Fibroblast of upper back skin (primary cell): ENCODE data around the gene ZNF563.
A peak's percentile ranks its signal among the peaks of the same experiment; 100 is the strongest.
"Not testable (repeated sequence)": the region's sequence is repeated elsewhere in the genome, so short reads cannot be mapped to it uniquely, and the experiment has no call there.

ENCODE experiments used
- DNase-seq: peaks from one replicate; pipeline ENCODE4 v3.0.0-alpha.2; 2013

ZNF563 gene

DNA sequence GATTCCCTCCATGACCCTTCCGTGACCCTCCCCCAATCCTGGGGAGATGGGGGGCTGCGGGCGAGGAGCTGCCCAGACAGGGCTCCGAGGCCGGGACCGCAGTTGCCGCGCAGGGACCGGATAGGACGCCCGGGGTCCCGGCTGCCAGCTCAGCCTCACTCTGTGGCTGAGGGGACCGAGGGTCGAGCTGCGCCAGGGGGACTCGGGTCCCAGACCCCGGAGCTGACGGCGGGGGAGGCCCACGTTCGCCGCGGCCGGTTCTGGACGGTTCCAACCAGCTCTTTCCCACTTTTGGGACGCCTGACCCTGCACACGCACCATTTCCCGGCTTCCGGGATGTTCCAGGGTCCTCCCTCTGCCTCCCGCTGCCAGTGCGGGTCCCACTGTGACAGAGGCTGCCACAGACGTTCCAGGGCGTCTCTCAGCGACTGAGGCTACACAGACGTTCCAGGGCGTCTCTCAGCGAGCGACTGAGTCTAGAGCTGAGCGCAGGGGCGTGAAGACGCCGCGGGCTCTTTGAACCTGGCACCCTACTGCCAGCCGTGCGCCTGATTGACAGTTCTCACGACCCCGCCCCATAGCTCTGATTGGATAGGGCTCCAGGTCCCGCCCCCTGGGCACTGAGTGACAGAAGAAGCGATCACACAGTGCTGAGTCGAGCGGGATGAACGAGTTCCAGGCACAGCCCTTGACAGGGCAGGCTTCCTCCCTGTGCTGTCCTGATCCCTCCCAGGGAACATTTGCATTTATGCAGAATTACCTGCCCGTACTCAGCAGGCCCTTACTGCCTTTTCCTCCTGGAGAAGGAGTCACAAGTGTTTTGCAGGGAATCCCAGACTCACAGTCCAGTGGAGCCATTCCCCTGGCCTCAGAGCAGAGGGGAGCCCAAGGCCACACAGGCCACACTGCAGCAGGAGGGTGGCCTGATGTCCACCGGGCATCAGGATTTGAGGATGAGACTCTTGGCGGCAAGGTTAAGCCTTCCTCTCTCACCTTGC, at the start of gene ZNF563:
Gene ZNF563 (minus strand): TSS at position 472 of the 998 bp plus-strand sequence. CDS start 151 bp downstream, at position 321.
- DNase-seq = peak; percentile 92

DNA sequence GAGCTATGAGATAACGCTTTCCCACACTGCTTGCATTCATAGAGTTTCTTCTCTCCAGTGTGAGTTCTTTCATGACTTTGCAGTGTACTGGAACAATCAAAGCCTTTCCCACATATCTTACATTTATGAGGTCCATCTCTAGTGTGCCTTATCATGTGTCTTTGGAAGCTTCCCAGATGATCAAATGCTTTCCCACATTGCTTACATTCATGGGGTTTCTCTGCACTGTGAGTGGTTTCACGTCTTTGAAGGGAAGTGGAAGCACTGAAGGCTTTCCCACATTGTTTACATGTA, 47.0 kb upstream of the ZNF563 start:
- DNase-seq = no peak

DNA sequence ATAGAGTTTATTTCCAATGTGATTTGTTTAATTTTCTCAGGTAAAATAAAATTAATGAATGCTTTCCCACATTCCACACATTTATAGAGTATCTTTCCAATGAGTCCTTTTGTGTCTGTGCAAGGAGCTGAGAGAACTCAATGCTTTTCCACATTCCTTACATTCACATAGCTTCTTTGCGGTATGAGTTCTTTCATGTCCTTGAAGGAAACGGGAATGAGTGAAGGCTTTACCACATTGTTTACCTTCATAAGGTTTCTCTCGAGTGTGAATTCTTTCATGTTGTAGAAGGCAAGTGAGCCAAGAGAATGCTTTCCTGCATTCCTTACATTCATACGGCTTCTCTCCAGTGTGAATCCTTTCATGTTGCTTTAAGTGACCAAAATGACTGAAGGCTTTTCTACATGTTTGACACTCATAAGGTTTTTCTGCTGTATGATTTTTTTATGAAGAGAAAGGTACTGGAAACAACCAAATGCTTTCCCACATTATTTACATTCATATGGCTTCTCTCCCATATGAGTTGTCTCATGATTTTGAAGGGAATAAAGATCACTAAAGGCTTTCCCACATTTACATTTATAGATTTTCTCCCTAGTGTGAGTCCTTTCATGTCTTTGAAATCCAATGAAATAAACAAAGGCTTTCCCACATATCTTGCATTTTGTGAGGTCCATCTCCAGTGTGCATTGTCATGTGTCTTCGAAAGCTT, 46.5 kb upstream of the ZNF563 start:
- DNase-seq = no peak

DNA sequence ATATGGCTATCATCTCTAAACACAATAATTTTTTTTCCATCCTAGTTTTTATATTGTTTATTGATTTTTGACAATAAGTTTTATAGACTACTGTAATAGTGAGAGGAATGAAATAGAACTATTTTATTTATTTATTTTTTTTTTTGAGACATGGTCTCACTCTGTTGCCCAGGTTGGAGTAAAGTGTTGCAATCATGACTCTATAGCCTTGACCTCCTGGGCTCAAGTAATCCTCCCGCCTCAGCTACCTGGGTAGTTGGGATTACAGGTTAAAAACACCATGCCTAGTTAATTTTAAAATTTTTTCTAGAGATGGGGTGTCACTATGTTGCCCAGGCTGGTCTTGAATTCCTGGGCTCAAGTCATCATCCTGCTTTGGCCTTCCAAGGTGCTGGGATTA, 40.6 kb upstream of the ZNF563 start:
- DNase-seq = no peak

DNA sequence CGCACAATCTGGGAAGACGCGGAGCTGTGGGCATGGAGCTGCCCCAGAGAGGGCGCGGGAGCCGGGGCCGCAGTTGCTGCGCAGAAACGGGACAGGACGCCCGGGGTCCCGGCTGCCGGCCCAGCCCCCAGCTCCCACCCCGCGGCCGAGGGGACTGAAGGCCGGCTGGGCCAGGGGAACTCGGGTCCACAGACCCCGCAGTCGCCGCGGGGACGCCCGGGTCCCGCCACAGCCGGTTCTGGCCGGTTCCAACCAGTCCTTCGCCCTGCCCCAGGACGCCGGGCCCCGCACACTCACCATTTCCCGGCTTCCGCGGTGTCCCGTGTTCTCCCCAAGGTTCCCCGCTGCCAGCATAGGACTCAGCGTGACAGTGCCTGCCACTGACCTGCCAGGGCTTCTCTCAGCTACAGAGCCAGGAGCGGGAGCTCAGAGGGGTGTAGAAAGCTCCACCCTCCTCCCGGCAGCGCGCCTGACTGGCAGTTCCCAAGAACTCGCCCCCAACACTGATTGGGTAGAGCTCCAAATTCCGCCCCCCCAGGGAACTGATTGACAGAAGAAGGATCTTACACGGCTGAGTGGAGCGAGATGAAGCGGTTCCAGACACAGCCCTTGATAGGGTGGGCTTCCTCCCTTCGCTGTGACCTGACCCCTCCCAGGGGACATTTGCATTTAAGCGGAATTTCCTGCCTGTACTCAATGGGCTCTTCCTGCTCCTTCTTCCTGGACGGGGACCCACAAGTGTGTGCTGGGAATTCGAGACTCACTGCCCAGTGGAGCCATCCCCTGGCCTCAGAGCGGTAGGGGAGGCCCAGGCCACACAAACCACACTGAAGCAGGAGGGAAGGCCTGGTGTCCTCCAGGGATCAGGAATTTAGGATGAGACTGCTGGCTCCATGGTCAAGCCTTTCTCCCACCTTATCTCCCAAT, 32.1 kb upstream of the ZNF563 start, which contains the start of gene ZNF442:
Gene ZNF442 (minus strand): TSS at position 448 of the 927 bp plus-strand sequence. CDS start 2,052 bp downstream, outside the sequence.
- peak; percentile 95 for DNase-seq

DNA sequence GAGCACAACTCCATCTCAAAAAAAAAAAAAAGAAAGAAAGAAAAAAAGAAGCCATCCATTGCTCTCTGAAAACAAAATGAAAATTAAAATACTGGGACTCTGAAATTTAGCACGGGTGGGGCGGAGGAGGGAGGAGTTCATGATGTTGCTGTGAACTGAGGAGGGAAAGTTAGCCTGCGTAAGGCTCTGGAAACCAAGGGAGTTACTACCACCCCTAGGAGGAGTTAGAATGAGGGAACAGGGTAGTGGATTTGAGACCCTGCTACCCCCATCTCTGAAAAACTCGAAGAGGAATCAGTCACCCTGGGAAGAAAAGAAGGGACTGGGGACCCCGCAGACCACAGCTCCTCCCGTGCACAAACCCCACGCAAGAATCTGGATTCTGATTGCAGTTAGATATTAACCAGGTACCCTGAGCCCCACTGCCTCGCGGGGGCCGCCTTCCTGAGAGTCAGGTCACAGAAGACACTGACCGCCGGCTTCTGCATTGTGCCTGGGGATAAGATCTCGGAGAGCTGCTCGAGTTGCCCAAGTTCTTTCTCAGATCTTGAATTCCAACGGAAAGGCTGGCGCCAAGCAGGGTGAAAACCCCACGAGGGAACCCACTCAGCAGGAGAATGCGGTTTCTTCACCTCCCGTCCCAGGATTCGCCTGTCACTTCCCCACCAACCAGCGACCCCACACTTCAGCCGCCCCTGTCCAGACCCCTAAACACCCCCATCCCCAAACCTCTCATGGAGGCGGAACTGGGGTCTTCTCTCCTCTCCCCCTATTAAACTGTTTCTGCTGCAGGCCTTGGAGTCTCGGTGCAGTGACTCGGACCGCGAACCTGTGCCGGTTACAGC, 31.2 kb upstream of the ZNF563 start:
- DNase-seq = no peak

DNA sequence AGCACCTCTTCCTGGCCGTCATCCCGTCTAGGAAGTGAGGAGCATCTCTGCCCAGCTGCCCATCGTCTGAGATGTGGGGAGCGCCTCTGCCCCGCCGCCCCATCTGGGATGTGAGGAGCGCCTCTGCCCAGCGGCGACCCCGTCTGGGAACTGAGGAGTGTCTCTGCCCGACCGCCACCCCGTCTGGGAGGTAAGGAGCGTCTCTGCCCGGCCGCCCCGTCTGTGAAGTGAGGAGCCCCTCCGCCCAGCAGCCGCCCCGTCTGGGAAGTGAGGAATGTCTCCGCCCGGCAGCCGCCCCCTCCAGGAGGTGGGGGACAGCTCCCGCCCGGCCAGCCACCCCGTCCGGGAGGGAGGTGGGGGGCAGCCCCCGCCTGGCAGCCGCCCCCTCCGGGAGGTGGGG, 28.8 kb upstream of the ZNF563 start:
- not testable (repeated sequence) for DNase-seq

DNA sequence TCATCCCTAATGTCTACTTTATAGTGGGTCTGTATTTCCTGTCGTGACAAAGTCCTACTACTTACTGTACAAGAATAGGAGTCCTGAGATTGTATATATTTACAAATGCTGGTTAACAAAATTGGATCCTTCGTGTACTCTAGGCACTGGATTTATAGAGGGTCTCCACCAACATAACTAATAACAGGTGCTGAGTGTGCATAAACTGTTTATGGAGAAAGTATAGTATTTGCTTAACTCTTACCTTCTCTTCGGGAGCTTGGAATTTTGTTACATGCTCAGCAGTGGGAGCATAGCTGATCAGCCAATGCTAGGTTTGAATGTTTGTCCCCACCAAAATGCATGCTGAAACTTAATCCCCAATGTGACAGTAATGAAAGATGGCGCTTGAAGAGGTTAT, 19.9 kb upstream of the ZNF563 start:
- DNase-seq = no peak

DNA sequence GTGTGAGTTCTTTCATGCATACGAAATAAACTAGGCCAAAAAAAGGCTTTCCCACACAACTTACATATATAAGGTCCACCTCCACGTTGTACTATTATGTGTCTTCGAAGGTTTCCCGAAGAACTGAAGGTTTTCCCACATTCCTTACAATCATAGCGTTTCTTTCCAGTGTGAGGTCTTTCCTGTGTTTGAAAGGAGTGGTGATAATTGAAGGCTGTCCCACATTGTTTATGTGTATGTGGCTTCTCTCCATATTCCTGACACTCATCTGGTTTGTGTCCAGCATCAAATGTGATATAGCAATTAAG, 17.4 kb upstream of the ZNF563 start:
- no peak for DNase-seq

DNA sequence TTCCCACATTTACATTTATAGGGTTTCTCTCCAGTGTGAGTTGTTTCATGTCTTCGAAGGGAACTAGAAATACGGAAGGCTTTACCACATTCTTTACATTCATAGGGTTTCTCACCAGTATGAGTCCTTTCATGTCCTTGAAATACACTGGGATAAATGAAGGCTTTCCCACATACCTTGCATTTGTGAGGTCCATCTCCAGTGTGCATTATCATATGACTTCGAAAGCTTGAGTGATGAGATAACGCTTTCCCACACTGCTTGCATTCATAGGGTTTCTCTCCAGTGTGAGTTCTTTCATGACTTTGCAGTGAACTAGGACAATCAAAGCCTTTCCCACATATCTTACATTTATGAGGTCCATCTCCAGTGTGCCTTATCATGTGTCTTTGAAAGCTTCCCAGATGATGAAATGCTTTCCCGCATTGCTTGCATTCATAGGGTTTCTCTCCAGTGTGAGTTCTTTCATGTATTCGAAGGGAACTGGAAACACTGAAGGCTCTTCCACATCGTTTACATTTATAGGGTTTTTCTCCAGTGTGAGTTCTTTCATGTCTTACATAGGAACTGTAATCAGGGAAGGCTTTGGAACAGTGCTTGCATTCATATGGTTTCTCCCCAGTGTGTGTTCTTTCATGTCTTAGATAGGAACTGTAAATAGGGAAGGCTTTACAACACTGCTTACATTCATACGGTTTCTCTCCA, 16.9 kb upstream of the ZNF563 start:
- DNase-seq = no peak

DNA sequence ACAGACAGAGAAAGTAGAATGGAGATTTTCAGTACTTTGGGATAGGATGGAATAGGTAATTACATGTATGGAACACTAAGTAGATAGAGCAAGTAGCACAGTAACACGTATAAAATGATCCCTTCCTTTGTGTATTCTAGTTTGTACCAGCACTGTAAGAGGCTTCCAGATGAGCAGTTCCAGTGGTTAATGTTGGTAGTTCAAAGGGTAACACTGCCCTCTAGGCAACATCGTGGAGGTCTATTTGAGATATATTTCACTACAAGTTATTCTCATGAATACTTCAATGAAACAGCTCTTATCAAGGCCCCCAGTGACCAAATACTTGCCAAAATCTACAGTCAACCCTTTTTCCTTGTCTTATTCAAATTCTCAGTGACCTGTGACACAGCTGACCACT, 13.5 kb upstream of the ZNF563 start:
- no peak for DNase-seq

DNA sequence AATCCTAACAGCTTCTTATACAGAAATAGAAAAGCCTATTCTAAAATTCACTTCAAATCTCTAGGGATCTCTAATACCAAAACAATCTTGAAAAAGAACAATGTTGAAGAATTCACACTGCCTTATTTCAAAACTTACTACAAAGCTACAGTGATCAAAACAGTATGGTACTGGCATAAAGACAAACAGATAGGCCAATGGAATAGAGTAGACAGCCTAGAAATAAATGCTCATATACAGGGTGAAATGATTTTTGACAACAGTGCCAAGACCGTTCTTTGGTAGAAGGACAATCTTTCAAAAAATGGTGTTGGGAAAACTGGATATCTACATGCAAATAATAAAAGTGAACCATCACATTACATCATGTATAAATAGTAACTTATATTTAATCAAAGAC, 11.8 kb upstream of the ZNF563 start:
- DNase-seq = no peak

DNA sequence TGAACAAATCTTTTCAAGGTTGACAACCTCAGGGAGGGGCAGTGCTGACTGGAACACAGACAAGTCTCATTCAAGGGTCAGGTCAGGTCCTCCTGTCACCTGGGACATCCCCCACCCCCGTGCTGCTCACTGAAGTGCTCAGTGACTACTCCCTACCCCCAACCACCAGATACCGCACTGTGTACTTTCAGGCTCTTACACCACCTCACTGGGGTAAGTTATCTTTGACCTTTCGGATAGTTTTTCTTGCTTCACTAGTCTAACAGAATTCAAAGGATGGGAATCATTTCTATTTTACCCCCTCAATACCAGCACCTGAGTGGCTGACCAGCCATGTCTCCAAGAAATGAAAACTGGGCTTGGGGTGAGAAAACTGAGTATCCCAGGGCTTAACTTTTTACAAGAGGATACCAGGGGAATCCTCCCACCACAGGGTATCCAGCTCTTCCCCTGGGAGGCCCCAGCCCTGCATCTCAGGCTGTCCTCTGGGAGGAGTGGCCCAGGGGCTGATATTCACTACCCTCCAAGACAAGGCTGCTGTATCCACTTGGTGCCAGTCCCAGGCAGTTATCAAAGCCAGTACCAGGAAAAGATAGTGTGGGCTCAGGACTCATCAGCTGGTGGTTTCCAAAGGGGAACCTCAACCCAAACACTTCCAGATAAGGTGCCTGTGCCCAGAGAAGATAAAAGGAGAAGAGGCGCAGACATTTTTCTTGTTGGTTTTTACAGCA, 2.1 kb downstream of the ZNF563 start:
- no peak for DNase-seq

DNA sequence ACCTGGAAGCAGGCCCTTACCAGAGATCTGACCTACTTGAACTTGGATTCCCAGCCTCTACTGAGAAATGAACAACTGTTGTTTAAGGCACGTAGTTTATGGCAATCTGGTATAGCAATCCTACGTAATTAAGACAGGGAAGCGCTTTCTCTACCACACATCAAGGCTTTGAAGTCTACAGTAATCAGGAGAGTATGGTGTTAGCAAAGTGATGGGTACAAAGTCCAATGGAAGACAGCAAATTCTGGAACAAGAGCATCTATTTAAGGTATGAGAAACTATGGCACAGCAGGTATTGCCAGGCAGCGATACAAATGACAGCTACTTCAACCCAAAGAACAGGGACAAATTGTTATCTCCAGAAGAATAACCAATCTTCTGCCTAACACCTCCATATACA, 3.1 kb downstream of the ZNF563 start:
- no peak for DNase-seq

DNA sequence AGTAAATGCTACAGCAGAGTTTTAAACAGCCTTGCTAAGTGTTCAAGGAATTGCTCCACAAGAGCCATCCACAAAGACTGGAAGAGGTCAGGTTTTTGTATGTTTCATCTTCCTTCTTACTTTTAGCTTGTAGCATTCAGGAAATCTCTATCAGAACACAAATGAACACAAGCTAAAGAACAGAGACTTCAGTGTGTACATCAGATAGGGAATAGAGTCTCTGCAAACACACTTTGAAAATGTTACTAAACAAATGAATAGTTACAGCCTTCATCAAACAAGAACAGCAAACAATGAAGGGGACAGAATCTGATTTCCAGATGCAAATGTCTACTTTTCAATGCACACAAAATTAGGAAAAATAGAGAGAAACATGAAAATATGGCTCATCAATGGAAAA, 7.7 kb downstream of the ZNF563 start:
- DNase-seq = no peak

DNA sequence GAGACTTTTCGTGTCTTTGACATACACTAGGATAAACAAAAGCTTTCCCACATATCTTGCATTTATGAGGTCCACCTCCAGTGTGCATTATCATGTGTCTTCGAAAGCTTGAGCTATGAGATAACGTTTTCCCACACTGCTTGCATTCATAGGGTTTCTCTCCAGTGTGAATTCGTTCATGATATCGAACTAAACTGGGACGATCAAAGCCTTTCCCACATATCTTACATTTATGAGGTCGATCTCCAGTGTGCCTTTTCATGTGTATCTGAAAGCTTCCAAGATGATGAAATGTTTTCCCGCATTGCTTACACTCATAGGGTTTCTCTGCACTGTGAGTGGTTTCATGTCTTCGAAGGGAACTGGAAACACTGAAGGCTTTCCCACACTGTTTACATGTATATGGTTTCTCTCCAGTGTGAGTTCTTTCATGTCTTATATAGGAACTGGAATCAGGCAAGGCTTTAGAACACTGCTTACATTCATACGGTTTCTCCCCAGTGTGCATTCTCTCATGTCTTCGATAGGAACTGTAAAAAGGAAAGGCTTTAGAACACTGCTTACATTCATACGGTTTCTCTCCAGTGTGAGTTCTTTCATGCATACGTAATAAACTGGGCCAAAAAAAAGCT, 14.5 kb downstream of the ZNF563 start:
- DNase-seq = no peak

DNA sequence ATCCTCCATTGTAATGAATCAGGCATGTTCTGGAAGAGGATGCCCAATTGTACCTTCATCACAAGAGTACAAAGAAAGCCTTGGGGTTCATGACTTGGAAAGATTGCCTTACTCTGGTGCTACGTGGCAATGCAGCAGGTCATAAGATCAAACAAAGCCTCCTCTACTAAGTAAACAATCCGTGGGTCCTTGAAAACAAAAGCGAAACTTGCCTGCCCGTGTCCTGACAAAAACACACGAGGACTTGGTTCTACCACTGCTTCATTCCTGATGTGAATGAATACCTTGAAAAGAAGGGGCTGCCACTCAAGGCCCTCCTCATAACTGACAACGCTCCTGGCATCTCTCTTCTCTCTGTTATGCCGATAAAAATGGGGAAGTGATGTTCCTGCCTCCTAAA, 18.9 kb downstream of the ZNF563 start:
- no peak for DNase-seq

DNA sequence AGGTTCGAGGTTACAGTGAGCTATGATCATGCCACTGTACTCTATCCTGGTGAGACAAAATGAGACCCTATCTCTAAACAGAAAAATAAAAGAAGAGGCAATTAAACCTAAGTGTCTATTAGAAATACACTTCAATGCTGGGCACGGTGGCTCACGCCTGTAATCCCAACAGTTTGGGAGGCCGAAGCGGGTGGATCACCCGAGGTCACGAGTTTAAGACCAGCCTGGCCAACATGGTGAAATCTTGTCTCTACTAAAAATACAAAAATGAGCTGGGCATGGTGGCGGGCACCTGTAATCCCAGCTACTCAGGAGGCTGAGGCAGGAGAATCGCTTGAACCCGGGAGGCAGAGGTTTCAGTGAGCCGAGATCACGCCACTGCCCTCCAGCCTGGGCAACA, 24.5 kb downstream of the ZNF563 start:
- not testable (repeated sequence) for DNase-seq

DNA sequence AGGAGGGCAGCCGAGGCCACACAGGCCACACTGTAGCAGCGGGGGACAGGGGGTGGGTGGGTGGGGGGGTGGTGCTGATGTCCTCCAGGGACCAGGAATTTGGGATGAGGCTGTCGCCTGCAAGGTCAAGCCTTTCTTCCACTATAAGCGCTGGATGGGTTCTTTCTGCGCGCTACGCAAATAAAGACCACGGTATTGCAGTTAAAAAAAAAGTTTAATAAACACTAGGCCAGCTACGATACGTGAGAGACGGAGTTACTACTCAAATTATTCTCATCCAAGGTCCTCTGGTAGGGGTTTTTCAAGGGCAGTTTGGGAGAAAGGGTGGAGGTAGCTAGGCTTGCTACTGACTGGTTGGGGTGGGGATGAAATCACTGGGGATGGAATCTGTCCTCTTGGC, 38.2 kb downstream of the ZNF563 start:
- DNase-seq = no peak
